DMS 273 treated with DMSO at 0.1 percent for 48 hours (cell line): ENCODE data around the gene AMELX.

Source experiments
- DNase-seq: peaks from one replicate; lab custom pipeline; 2025; lab: John Stamatoyannopoulos, UW

The AMELX gene

DNA sequence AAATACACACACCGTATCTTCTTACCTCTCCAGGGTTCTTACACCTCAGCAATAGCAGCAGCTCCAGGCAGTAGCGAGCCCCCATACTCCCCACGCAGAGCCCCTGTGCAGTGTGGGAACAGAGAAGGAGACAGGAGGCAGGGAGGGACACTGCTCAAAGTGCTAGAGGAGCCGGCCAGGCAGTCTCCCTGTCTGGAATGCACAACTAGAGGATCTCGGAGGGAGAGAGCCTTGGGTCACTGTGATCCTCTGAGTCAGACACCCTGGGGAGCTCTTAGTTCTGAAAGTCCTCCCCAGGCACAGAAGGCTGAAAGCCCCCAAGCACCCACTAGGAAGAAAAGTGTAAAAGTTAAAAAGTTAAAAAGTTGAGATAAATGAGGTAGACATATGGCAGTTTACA lies 16.0 kb downstream of the AMELX start:
- no peak for DNase-seq

DNA sequence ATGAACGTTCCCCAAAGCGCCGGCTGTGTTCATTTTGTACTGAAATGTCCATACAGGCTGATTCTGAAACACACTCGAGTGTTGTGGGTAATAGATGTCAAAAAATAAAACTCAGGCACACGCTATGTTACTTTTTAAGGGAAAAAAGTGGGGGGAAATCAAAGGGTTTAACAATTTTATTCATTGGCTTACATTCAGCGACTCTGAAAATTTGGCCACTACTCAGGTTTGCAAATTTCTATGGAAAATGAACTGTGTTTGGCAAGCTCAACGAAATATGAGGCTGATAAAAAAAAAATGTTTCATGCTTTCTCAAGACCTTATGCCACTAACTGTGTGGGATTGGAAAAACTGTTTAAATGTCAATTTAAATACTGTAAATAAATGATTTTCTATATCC lies 18.5 kb downstream of the AMELX start:
- DNase-seq, result no peak

DNA sequence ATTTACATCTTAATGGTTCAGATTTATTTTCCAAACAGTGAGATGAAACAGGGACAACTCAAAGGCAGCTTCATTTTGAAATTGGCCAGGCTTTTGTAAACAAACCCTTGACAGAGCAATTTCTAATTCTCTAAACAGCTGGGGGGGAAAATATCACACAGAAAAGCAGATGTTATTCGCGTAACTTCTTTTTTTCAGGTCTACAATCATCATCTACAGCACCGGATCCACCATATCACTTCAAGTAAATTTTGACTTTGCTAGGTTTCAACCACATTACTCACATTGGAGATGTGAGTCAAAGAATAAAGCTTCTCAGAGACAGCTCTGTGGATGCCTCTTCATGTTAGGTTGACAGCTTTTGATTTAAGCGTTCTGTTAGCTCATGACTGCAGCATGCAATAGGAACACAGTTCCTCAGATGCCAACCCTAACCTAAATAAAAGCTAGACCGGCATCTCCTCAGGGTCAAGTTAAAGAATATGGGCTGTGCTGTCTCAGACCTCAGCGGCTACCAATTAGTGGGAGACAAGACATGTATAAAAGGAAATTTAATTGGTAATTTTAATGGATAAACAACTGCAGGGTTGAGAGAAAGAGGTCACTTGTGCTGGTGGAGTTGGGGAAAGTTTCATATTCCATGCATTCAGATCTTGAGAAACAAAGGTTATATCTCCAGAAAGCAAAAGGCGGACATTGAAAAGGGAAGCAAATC lies 26.8 kb downstream of the AMELX start:
- DNase-seq, result no peak

DNA sequence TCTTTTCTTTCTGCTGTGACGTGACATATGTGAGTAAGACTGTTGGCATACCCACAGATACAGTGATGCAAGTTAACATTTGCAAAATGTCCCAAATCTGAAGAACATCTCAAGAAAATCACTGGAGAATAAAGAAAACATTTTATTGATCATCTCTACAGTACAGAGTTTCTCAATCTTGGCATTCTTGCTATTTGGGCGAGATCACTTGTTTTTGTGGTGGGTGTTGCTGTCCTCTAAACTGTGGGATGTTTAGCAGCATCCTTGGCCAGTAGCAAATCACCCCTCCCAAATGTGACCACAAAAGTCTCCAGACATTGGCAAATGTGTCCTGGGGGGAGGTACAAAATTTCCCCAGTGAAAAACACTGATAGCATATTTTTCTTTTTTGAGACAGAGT lies 28.8 kb downstream of the AMELX start:
- DNase-seq, result no peak

DNA sequence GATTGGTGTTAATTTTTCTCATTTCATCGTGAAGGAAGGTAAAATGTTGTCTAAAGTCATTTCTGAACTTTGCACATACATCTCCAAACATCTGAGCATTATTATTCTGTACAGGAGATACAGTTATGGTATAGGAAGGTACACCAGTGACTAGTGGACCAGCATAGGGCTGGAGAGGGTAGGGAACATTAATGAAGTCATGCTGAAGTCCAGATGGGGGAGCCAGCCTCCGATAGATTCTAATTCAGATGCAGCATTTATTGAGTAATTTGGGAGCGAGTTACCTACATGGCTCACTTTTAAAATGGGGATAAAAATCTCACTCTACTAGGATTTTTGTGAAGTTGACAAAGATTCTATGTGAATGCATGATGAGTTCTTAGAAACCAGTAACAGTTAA lies 34.9 kb downstream of the AMELX start:
- no peak for DNase-seq

DNA sequence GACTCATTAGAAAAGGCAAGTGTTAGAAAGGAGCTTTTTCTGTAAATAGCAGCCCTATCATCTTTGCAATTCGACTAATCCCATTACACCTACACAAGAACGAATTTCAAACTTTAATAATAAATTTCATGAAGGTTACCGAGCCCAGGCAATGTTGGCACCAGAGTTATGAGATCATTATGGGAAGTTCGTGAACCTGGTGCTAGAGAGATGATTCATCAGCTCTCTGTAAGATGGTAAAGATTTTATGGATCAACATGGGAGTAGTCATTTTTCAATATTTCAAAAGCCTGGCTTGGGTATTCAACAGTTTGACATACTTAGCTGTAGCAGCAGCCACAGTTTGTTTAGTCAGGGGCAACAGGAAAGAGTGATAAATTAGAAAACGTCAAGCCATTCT lies 35.8 kb downstream of the AMELX start:
- no peak for DNase-seq

DNA sequence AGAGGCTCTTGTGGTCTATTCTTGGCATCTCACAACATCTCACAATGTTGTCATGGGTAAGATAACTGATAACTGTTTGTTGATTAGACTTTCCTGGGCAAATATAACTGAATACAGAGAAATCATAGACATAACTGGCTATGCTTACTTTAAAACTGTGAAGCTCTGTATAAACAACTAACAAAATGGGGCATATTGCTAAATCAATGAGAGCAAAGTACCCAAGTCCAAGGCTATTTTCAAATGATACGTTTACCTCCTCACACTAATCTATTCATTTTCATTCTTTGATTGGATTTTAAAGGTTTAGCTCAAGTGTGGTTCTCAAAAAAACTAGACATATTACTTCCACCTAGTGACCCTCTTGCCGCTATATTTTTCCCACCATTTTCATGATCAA lies 38.6 kb downstream of the AMELX start:
- DNase-seq, result no peak

DNA sequence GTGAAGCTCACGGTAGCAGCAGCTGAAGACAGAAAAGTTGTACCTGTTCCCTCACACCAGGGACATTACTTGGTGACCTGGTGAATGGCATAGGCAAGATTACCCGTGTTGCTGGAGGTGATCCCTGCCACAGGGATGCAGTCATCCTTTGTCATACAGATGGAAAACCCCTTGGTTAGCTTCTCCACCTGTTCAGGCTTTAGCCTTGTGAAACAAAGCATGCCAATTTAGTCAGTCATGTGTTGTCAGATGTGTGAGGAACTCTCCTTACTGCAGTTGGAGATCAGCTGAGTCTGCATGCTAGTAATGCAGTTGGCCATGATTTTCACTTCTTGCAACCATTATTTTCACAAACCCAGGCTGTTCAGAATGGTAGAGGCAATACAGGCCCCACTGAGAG lies 41.0 kb downstream of the AMELX start:
- DNase-seq, result no peak

DNA sequence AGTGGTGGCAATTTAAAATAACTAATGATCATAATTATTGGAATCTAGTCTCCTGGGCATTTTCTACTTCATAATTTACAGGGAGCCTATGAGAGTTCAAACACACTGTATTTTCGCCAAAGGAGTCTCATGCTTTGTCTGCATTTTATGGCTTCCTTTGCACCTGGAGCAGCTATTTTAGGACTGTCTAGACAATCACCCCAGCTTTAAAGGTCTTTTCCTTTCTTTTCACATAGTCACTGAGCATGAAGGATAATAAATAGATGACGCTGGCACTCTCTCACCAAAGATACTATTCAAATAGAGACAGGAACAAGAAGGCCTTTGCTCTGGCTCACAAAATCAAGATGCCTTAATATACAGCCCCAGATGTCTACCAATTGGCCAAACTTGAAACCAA lies 43.0 kb downstream of the AMELX start:
- DNase-seq, result no peak

DNA sequence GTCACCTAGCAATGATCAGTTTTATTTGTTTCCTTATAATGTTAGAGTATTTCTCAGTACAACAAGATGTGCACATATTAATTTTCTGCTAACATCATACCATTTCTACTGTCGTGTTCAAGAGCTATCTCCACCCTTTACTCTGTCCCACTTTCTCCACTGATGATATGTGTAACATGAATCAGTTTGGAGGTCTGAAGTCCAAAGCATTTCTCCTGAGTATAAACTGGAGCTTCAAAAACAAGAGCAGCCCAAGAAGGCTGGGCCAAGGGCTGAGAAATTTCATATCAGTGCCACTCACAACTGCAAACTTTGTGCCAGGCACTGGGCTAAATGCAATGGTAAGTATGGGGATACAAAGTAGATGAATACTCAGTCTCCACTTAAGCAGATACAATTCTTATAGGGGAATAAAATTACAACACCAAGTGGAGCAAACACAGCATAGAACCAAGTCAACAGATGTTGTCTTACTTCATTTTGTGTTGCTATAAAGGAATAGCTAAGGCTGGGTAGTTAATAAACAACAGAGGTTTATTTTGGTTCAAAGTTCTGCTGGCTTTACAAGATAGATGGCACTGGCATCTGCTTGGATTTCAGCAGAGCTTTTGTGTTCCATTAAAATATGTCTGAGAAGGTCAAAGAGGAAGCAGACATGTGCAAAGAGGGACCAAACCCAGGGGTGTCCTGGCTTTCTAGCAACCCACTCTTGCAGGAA lies 44.2 kb downstream of the AMELX start:
- DNase-seq, result no peak

DNA sequence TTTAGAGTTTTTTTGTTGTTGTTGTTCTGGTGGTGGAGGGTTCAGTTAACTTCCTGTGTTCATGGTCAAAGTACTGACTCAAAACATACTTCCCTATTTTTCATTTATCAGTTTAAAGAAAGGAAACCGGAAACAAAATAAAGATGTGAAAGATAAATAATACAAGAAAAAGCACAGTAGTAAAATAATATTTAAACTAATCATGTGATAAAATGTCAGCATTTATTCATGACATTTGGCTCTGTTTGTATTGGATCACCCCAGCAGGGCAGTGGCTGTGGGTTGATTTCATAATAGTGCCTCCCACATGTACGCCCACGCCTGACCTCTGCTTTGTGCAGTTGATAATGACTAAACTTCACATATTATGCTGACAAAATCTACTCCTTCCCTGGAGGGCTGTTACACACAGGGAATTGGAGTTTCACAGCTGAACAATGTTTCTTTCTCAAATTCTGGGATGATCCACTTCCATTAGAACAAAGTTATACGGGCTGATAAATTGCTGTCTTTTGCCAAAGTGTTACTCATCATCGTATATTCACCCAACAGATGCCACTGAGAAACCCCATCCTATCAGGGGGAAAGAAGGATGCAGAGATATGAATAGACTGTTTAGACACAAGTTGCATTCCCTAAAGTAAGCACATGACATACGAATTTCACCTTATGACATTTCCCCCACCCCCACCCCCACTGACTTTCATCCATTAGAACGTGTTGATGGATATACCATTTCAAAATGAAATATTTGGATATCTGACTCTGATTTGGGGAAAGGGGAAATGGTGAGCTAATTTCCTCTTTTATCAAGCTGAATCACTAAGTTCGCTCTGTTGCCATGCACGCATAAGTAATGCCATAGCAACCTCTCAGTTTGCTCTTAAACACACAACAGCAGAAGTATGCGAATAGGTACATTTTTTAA lies 48.3 kb downstream of the AMELX start:
- no peak for DNase-seq

DNA sequence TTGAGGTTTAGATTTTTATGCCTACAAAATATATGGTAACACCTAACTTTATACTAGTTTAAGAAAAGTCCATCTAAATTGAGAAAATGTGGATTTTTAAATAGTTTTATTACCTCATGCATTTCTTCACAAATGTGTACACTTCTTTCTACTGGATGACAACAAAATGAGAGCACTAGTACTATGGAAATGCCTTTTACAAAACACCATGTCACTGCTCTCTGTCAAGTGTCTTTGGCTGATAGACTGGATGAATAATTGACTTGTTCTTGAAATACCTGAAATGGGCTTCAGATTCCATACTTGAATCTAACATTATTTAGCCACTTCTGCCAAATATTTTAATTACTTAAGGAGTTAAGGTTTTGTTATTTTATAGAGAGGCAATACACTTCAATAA lies 49.5 kb downstream of the AMELX start:
- DNase-seq, result no peak

DNA sequence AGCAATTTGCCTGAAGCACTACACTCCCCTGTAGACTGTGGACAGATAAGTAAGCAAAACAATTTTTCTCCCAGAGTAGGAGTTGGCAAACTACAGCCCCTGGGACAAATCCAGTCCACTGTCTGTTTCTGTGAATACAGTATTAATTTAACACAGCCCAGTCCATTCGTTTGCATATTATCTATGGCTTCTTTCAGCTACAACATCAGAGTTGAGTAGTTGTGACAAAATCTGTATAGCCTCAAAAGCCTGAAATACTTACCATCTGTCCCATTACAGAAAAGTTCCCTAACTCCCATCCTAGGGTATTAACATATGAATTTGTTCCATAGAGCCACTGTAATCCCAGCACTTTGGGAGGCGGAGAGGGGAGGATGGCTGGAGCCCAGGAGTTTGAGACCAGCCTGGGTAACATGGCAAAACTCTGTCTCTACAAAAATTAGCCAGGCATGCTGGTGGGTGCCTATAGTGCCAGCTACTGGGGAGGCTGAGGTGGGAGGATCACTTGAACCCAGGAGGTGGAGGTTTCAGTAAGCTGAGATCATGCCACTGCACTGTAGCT lies 53.0 kb downstream of the AMELX start:
- no peak for DNase-seq

DNA sequence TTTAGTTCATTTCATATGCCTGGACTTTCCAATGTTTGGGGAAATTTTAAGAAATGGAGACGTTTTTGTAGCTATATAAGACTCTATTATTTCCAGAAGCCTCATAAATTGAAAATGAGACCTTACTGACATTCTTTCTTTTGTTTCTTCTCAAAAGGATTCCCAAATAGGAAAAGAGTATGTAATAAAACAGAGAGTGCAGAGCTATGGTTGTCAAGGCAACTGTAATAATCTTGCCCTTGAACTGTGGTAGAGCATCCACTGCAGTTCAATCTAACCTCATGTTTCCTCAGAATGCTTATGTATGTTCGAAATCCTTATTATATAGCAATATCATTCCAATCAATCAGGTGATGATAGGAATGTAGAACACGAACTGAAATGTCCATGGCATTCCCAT lies 54.1 kb downstream of the AMELX start:
- DNase-seq, result no peak

DNA sequence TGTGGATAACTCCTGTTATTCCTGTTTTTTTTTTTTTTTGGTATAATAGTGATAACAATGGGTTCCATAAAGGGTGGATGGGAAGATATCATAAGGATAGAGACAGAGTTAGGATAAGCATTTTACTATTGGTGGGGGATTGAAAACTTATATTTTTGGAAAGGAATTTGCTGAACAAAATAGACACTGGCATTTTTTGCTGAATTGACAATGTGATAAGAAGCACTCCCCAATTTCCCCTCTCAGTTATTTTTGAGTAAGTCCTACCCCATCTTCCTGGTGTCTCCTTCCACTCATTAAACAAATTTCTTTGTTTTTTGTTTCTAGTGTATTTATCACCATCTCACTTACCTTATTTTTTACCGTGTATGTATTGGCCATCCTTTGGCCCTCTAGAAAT lies 55.8 kb downstream of the AMELX start:
- no peak for DNase-seq

DNA sequence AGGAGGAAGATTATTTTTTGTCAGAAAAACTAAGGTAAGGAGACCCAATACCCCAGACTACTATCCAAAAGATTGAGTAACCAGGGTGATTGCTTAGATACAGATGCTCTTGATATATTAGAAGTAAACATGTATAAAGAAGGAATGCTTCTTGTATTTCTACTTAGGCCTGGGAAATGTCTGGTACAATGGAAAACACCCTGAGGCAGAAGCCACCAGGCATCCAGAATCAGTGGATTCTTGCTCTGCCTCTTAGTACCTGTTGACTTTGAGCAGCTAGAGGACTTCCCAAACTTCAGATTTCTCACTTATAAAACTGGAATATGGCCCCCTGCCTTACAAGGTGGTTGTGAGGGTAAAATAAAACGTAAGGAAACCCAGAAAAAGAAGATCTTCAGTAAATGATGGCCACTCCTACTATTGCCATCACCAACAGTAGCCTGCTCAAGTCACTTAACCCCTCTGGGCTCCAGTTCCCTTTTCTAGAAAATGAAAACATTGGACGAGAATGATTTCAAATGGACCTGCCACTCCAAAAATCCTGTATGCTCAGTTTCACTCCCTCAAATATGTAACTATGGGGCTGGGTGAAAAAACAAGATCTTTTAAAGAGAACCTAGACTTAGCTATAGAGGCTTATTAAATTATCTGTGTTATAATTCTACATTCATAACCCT lies 56.6 kb downstream of the AMELX start:
- DNase-seq, result no peak
